Suprapubic skin (tissue), 4 donors: ENCODE measurements around the gene RYR3. TPM values are rescaled to one million over a fixed set of nuclear protein-coding genes. Genes with fewer than 3 reads are reported as not detected.

Experiments used
- DNase-seq, 2 donors: peaks; one replicate each; pipeline ENCODE4 v3.0.0-alpha.2; 2019; ENCODE audit warnings: low spot score in 2 of 2
- H3K27ac ChIP-seq: fragments of 200-600 bp; sonication (generic); one replicate; pipeline ENCODE4 v1.5.1; 2019
- H3K27me3 ChIP-seq: fragments of 200-600 bp; sonication (generic); one replicate; pipeline ENCODE4 v1.5.1; 2019
- H3K36me3 ChIP-seq: fragments of 200-600 bp; sonication (generic); one replicate; pipeline ENCODE4 v1.5.1; 2019
- H3K4me1 ChIP-seq: fragments of 200-600 bp; sonication (generic); one replicate; pipeline ENCODE4 v1.5.1; 2019
- H3K4me3 ChIP-seq: fragments of 200-600 bp; sonication (generic); one replicate; pipeline ENCODE4 v1.5.1; 2019; ENCODE audit warnings: mild to moderate bottlenecking
- H3K9me3 ChIP-seq: fragments of 200-600 bp; sonication (generic); one replicate; pipeline ENCODE4 v1.5.1; 2019
- CTCF ChIP-seq, 2 donors: fragments of 200-600 bp in 1 of 2; fragments of 450-650 bp in 1 of 2; sonication (generic) in 1 of 2; IDR thresholded peaks; one replicate each; pipeline ENCODE4 v1.5.1; 2016 to 2019; ENCODE audit warnings: antibody characterized with exemption in 2 of 2, mild to moderate bottlenecking in 1 of 2, moderate library complexity in 1 of 2
- EP300 ChIP-seq: sonication (generic); formaldehyde crosslinking; IDR thresholded peaks from one replicate; pipeline ENCODE4 v1.6.1; 2017; ENCODE audit warnings: antibody characterized with exemption
- POLR2A ChIP-seq, 2 donors: fragments of 450-650 bp; IDR thresholded peaks; one replicate each; pipeline ENCODE4 v1.6.1; 2017; ENCODE audit warnings: antibody characterized with exemption in 2 of 2, mild to moderate bottlenecking in 2 of 2, moderate library complexity in 2 of 2
- POLR2AphosphoS5 ChIP-seq, 3 donors: sonication (generic); formaldehyde crosslinking; IDR thresholded peaks; one replicate each; pipeline ENCODE4 v1.6.1; 2017; ENCODE audit warnings: antibody characterized with exemption in 3 of 3
- WGBS: methylation state at CpG from one replicate; pipeline ENCODE4 v1.1.5; 2018; 5-methylcytosine and 5-hydroxymethylcytosine counted together
- total RNA-seq, 4 donors: library from RNA; depleted of rRNA; stranded (reverse); fragments of >200 nt; gene quantifications; one replicate each; pipeline ENCODE4 v1.1.0, GENCODE V29; 2016

The RYR3 gene
- total RNA-seq, 4 donors from 2014 or later: 0.38 to 2.0 (median 0.80) TPM

DNA sequence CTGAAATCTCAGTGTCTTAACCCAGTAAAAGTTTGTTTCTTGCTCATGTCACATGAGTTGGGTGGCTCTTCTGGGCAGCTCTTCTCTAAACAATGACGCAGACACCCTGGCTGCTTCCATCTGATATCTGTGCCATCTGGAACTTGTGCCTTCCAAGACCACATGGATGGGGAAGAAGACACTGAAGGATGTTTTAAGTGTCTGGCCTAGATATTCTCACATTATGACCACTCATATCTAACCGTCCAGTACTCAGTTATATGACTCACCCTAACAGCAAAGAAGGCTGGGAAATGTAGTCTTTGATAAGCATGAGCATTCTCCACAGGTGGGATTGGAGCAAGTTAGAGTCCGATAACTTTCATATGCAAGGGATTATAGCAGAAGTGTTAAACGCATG is 66.4 kb downstream of the RYR3 start:
- H3K4me3 ChIP-seq: no peak overlapping the region
- H3K27me3 ChIP-seq: no peaks in the 10 kb centered on the region
- no peak for DNase-seq
- H3K9me3 ChIP-seq: no peaks in the 10 kb centered on the region
- no peak overlapping the region for H3K27ac ChIP-seq
- TF ChIP-seq POLR2A (IDR thresholded peaks at IDR 0.05): no peak
- H3K36me3 ChIP-seq: no peaks in the 10 kb centered on the region
- WGBS: 84% methylated on average over 4 of the region's 4 CpGs
- H3K4me1 ChIP-seq: no peaks in the 10 kb centered on the region

DNA sequence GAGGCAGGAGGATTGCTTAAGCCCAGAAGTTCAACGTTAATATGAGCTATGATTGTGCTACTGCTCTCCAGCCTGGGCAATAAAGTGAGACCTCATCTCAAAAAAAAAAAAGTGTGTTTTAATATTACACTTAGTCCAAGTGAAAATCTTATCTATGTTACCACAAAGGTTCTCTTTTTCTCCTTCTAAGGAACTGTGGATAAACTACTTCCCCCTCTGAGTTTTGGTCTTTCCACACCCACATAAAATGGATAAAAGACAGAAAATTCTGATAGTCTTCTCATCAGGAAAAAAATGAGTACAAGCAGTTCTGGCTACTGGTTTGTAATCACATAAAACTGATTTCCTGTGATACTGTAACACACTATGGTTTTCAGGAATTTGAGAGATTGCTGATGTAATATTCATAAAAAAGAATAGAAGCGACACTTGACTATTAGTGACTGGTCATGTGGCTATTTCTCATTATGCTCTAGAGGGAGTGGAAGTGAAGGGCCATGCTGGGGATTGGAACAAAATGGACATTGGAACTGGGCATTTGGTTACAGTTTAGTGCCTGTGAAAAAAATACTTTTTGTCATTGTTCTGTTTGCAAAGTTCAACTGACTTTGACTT is 68.2 kb downstream of the RYR3 start:
- H3K4me3 ChIP-seq: no peak overlapping the region
- no peaks in the 10 kb centered on the region for H3K36me3 ChIP-seq
- no peaks in the 10 kb centered on the region for H3K9me3 ChIP-seq
- no peak overlapping the region for H3K27ac ChIP-seq
- WGBS: 78% methylated on average over 2 of the region's 2 CpGs
- H3K27me3 ChIP-seq: no peaks in the 10 kb centered on the region
- no peaks in the 10 kb centered on the region for H3K4me1 ChIP-seq
- DNase-seq: no peak
- TF ChIP-seq CTCF (IDR thresholded peaks at IDR 0.05) (no peak), EP300 (no peak), POLR2AphosphoS5 (IDR thresholded peaks at IDR 0.05) (no peak), POLR2A (IDR thresholded peaks at IDR 0.05) (no peak)

- H3K9me3 ChIP-seq: no peaks in the 10 kb centered on the region
- DNase-seq: no peak
- H3K27ac ChIP-seq: no peak overlapping the region
- H3K4me1 ChIP-seq: no peaks in the 10 kb centered on the region
- H3K36me3 ChIP-seq: no peaks in the 10 kb centered on the region
- no peaks in the 10 kb centered on the region for H3K27me3 ChIP-seq
- TF ChIP-seq EP300 (no peak), POLR2A (IDR thresholded peaks at IDR 0.05) (no peak), POLR2AphosphoS5 (IDR thresholded peaks at IDR 0.05) (no peak), CTCF (IDR thresholded peaks at IDR 0.05) (no peak)
- no peak overlapping the region for H3K4me3 ChIP-seq
- WGBS: 90% methylated on average over 8 of the region's 8 CpGs
Measured at GRCh38 chr15:33380406-33380805, 69.6 kb downstream of the RYR3 start.

DNA sequence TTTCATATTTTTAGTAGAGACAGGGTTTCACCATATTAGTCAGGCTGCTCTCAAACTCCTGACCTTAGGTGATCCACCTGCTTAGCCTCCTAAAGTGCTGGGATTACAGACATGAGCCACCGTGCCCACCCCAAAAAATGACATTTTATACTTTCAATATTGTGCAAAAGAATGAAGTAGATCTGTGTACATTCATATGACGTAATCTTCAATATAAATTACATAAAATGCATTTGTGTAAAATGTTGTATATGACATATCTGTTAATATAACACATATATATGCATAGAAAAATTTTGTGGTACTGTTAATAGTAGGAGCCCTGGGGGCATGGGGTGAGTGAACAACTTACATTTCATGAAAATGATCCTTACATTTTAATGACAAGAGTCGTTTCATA is 71.7 kb downstream of the RYR3 start:
- 71% methylated on average over 3 of the region's 3 CpGs for WGBS
- Histone ChIP-seq H3K36me3 (no peaks in the 10 kb centered on the region), H3K27ac (no peak overlapping the region), H3K9me3 (no peaks in the 10 kb centered on the region), H3K27me3 (no peaks in the 10 kb centered on the region), H3K4me1 (no peaks in the 10 kb centered on the region), H3K4me3 (no peak overlapping the region)
- DNase-seq: no peak
- TF ChIP-seq EP300: no peak
- TF ChIP-seq POLR2AphosphoS5 (IDR thresholded peaks at IDR 0.05): no peak
- no peak for TF ChIP-seq CTCF (IDR thresholded peaks at IDR 0.05)
- TF ChIP-seq POLR2A (IDR thresholded peaks at IDR 0.05): no peak

DNA sequence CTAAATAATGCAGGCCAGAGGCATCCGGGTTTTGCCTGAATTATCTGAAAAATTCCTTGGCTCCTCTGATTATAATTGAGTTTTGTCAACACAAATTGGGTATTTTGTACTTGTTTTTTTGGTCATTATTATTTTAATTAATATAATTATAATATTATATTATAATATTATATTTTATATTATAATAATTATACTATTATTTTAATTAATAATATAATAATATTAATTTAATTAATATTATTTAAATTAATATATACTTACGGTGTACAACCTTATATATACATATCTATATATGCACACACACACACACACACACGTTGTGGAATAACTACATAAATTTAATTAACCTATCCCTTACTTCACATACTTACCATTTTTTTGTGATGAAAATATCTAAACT is 73.5 kb downstream of the RYR3 start:
- no peak for TF ChIP-seq EP300
- no peak for TF ChIP-seq POLR2AphosphoS5 (IDR thresholded peaks at IDR 0.05)
- no peak for TF ChIP-seq CTCF (IDR thresholded peaks at IDR 0.05)
- TF ChIP-seq POLR2A (IDR thresholded peaks at IDR 0.05): no peak
- Histone ChIP-seq H3K27me3 (no peaks in the 10 kb centered on the region), H3K36me3 (no peaks in the 10 kb centered on the region), H3K27ac (no peak overlapping the region), H3K4me3 (no peak overlapping the region), H3K9me3 (no peaks in the 10 kb centered on the region), H3K4me1 (no peaks in the 10 kb centered on the region)
- DNase-seq: no peak
- 84% methylated on average over 3 of the region's 3 CpGs for WGBS

GRCh38 chr15:33392453-33392852 is 81.7 kb downstream of the RYR3 start:
- no peak overlapping the region for H3K4me3 ChIP-seq
- no peak for DNase-seq
- no peaks in the 10 kb centered on the region for H3K27me3 ChIP-seq
- no peaks in the 10 kb centered on the region for H3K9me3 ChIP-seq
- no peaks in the 10 kb centered on the region for H3K4me1 ChIP-seq
- H3K36me3 ChIP-seq: no peaks in the 10 kb centered on the region
- H3K27ac ChIP-seq: no peak overlapping the region
- WGBS: 96% methylated on average over 3 of the region's 3 CpGs
- TF ChIP-seq POLR2A (IDR thresholded peaks at IDR 0.05): no peak
- TF ChIP-seq EP300: no peak
- no peak for TF ChIP-seq POLR2AphosphoS5 (IDR thresholded peaks at IDR 0.05)
- no peak for TF ChIP-seq CTCF (IDR thresholded peaks at IDR 0.05)
